ENCODE measurements around the gene ACVR1B. TPM values are rescaled to one million over a fixed set of nuclear protein-coding genes. Genes with fewer than 3 reads are reported as not detected.

The ACVR1B gene
- total and polyA plus RNA-seq, 2 of the 8 experiments (the other 6 are each of a cell fraction or from before 2014, with no cell fraction given), result 16.0 to 19.2 TPM

GRCh38 chr12:51937926-51938325, 13.6 kb upstream of the ACVR1B start (continued):
- TF ChIP-seq CHD7 (IDR thresholded peaks at IDR 0.05; ENCODE audit: insufficient replicate concordance, low read length) (no peak), CREB1 (IDR thresholded peaks at IDR 0.05) (no peak)
- TF ChIP-seq, protein P1, sequence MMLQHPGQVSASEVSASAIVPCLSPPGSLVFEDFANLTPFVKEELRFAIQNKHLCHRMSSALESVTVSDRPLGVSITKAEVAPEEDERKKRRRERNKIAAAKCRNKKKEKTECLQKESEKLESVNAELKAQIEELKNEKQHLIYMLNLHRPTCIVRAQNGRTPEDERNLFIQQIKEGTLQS (IDR thresholded peaks at IDR 0.05; ENCODE audit: insufficient read depth, low read depth, low read length), result no peak
